Daoy (cell line): Measurements from ENCODE around the gene CDC6. TPM values are rescaled to one million over a fixed set of nuclear protein-coding genes. Genes with fewer than 3 reads are reported as not detected.

Experiments
- DNase-seq: peaks from one replicate; pipeline ENCODE4 v3.0.0-alpha.2; 2015; ENCODE audit warnings: low read depth
- total RNA-seq: library from RNA; depleted of rRNA; stranded (reverse); fragments of >200 nt; shearing (Covaris generic); gene quantifications from 2 replicates; pipeline ENCODE4 v1.2.3, GENCODE V29; 2014

CDC6 gene
- total RNA-seq, 1 experiment from 2014 or later, result 124 TPM

DNA sequence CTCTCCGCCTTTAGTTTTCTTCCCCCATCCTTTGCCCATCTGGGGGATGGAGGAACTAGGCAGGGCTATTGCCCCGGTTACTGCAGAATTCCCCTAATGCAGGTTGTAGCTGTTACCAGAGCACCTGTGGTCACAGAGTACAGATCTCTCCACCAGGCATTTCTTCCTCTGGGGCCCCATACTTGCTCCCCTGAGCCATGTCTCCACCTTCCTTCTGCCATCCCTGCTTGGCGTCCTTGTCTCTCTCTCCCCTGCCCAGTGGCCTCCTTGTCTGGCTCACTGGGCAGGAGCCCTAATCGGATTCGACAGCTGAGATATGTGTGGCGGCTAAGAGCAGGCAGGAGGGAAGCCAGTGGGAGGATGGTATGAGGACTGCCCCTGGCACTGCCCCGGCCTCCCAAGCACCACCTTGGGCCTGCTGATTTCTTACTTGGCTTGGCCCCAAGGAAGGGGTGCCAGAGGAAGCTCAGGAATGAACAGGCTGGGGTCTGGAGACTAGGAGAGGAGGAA is 23.3 kb downstream of the CDC6 start:
- DNase-seq, result no peak

DNA sequence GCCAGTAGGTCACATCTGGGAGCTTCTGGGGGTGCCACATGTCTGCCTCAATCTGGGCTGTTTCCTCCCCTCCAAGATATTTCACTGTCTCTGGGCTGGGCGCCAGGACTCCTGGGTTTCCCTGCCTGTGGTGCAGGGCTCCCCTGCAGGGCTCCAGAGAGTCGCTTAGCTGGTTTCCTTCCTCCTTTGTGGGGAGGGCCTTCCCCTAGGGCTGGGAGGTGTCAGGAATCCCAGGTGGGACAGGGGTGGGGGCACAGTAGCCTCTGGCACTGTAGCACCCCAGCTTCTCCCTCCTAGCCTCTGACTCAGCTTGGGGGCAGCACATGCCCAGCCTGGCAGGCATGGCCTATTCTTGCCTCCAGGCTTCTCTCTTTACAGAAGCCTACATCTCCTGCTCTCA is 23.9 kb downstream of the CDC6 start:
- DNase-seq, result no peak

DNA sequence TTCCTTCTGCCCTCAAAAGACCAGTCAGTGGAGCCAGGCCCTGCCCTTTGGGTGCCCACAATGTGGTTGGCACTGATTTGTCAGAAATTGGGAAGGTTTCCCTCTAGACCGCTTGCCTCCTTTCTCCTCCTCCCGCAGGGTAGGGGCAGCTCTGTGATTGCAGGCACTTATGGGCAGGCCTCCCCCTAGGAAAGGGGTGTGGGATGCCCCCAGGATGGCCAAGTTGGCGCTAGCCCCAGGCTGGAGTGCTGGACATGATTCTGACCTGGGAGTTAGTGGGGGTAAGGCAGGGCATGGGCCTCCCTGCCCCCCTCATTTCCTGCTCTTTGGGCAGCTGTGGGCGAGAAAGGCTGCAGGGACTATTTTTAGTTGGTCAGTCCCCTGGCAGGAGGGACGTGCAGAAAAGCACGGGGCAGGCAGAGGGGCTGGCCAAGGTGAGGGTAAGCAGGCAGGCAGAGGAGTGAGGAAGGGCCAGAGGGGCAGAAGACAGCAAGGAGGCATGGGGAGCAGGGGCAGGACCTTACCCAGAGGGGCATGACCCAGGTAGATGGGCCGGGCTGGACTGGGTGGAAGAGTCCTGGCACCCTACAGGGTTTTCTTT is 24.6 kb downstream of the CDC6 start:
- no peak for DNase-seq

DNA sequence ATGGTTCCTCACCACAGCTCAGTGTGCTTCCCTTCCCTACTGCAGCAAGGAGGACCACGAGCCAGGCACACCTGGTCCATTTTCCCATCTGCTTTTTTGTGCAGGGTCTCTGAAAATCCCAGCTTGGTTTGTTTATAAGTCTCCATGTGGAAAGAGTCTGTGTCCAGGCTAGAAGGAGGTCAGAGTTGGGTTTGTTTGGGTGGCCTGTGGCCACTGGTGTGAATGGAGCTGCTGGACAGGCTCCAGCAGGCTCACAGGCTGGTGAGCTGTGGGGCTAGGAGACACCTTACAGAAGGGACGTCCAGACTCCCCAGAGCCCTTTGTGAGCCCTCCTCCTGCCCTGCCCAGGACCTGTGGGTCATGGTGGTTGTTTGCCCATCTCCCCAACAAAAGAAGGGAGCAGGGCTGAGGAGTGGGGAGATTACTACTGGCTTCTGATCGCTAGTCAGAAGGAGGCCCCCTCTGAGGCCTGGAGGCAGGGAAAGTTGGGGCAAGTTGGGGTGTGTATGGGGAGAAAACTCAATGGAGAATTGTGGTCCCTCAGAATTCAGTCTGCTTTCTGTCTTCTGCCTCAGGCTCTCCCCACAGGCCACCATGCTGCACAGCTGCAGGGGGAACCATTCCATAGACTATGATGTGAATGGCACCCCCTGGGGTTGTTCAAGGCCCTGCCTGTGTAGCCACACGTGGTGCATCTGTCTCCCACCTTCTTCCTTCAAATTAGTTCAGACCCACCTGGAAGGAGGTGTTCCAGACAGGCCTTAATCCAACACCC is 25.4 kb downstream of the CDC6 start:
- DNase-seq, result no peak

DNA sequence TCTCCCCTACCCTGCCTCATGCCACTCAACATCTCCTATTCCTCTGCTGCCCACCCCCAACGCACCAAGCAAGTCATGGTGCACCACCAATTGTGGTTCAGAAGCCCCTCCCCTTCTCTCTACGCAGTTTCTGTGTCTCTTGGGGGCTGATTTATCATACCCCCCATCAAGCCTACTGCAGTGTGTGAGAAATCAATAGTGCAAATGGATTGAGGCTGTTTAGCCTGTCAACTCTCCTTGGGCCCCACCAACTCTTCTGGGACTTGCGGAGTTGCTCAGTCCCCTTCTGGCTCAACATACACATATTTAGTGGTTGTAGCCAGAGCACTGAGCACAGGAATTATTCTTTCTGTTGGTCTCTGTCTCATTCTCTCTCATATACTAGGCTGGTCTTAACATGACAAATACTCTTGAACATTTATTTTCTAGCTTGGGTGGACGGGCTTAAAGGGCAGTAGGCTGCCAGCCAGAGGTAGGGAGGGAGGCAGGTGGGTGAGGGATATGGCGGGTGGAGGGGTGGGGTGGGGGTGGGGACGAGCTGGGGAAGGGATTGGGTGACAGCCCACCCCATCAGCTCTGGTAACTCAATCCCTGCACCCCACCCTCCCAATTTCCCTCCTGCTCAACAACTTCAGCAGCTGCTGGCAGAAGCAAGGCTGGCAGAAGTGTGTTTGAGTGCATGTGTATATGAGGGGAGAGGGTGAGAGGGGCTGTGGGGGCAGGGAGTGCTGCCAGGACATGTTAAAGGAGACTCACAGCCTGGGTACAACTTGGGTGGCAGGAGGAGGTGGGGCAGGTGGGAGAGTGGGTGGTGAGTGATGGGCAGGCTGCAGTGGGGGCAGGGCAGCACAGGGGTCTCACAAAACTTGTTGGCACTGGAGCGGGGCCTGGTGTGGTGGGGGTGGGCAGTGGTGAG is 26.2 kb downstream of the CDC6 start:
- DNase-seq, result peak; percentile 52

DNA sequence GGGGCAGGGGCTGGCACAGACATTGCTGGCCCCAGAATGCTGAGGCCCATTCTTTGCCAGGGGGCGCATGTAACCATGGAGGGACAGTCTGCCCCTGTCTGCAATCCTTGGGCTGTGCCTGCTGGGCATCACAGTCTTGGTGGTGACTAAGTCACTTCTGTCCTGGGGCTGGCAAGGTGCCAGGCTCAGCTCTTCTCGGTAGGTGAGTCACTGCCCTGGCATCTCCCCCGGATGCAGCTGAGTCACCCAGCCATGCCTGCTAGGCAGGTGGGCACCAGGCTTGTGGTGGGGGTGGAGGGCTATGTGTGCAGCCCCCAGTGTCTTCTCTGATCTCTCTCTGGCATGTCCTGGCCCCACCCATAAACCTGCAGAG is 26.9 kb downstream of the CDC6 start:
- DNase-seq, result peak; percentile 99

DNA sequence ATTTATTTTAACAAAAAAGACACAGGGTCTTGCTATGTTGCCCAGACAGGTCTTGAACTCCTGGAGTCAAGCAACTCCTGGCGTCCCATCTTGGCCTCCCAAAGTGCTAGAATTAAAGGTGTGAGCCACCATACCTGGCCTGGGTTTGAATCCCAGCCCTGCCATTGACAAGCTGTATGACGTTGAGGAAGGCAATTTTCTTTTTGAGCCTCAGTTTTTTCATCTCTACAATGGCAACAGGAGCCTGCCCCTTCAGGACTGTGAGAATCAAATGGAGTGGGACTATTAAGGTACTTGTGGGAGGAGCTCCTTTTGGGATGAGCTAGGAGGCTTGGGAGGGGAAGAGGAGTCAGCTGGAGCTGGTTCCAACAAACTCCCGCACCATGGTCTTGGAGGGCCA is 27.5 kb downstream of the CDC6 start:
- no peak for DNase-seq

DNA sequence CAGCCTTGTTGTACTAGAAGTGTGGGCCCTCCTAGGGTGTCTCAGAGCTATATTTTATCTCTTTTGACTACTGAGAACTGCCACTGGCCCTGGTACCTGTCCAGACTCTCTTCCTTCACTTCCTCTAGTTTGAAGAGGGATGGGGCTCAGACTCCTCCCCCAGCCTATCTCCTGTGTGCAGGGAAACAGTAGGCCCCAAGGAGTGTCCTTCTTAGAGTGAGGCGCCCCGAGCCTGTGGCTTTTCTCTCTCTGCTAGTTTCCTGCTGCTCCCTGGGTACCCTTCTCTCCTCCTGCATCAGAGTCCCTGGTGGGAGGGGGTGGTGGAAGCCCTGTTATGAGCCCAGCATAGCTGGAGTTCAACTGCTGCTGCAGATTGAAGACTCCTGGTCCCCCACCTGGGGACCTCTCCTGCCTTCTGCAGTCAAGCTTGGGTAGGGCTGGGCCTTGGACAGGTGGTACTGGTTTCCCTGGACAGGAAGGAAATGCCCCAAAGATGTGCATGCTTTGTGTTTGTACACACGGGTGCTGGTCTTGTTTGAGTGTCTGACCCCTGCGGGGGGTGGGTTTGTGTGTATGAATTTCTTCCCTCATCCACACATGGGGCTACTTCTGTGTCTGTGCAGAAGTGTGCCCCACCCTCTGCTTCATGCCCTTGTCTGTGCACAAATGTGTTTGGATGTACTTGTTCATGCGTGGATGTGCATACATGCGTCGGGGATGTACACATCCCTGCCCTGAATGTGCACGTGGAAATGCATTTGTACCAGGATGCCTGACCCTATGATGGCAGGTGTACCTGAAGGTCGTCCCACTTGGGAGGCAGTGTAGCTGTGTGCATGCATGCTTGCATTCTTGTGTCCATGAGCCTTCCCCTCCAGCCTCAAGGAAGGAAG is 28.2 kb downstream of the CDC6 start:
- no peak for DNase-seq

DNA sequence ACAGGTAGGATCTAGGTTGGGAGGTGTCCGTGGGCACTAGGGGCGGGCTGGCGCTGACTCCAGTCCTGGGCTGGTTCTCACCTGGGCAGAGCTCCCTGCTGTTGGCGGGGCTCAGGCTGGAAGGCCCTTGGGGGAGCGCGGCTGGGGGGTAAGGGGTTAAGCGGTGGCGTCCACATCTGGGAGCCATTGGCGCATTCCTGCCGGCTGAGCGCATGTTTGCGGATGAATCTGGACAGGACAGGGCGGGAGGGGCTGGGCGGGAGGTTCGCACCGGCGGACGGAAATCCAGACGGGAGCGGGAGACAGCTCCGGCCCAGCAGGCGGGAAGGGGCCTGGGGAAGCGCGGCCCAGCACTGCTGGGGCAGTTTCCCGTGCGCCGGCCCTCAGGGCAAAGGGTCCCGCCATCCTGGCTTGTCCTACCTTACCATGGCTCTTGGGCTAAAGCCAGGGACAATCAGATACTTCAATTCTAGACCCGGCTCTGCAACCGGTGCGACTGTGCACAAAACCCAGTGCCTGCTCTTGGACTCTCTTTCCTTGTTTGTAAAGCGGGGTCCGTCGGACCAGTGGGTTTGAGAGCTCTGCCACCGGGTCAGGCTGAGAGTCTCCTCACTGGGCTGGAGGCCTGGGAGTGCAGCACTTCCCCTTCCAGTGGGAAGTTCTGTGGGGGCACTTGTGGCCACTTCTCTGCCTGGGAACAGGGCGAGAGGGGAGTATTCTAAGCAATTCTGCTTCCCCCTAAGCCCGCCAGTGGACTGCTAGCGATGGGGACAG is 29.1 kb downstream of the CDC6 start:
- DNase-seq, result peak; percentile 92

DNA sequence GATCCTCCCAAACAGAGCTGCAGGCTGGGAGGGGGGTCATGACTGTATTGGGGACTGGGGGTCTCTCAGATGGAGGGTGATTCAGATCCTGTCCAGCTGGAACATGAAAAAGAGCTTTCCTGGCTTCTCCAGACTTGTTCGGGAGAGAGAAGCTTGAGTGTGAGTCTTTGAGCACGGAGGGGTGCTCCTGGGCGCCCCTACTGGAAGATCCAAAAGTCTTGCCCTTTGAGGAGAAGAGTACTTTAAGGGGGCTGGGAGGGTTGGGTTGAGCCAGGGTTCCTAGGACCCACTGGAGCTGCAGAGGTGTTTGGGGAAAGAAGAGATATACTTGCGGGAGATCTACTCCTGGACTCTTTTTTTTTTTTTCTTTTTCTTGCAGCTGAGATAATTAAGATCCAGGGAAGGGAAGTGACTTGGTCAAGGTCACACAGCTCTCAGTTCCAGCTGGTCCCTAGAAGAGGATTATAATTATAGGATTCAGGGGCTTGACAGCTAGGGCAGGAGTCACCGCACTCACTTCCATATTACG is 29.7 kb downstream of the CDC6 start:
- DNase-seq, result peak; percentile 77

DNA sequence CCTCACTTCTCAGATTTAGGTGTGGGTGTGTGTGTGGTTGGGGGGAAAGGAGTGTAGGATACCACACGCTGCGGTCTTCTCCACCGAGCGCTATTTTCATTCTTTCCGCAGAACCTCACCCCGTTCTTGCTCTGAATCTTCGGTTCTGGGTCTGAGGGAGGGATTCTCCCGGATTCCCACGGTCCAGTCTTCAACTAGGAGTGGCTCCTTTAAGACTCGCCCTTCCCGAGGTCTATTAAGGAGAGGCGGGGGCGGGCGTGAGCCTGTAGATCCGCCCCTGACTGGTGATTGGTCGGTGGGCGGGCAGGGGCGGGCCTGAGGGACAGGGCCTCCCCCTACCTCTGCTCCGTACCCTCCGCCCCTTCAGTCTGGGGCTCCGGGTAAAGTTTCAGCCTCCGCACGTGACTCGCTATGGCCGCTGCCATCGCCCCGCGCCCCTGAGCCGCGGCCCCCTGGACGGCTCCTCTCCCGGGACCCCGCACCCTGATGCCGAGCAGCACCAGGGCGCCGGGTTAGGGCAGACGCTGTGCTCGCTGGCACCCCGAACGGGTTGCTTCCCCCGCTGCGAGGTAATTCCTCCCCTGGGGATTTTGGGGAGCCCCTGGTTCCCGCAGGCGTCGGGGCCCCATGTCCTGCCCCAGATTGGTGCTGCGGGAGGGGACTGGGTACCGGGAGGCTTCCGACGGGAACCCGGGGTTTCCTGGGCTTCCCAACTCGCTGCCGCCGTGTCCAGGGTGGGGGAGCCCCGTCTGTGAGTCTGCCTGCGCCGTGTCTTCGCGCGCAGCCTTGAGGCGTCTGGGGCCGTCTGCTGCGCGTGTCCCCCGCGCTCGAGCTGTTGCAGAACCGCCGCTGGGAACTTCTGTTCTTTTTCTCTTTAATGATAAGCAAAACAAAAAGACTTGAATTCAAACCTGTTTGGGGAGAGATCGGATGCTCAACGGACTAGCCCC is 30.5 kb downstream of the CDC6 start:
- DNase-seq, result peak; percentile 98

DNA sequence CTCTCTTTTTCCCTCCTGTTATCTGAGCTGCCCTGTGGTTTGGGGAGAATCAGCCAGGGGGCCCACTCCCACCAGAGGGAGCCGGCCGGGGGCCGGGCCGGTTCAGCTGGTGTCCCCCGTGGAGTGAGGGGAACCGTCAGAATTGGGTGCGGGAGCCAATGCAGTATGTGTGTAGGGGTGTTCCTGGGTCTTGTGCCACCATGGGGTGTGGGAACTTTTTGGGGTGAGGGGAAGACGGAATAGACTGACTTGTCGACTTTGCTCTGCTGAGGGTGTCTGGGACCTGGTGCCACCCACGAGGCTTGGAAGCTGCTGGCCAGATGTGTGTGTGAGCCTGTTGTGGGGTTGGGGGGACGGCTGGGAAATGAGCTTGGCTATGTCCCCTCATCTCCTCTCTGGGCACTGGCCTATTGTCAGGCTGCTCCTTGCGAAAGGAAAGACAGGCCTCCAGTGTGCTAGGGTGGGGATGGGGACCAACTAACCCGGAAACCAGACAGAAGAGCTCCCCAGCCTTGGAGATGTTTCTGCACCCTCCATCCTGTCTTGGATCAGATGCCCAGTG is 31.2 kb downstream of the CDC6 start:
- no peak for DNase-seq

DNA sequence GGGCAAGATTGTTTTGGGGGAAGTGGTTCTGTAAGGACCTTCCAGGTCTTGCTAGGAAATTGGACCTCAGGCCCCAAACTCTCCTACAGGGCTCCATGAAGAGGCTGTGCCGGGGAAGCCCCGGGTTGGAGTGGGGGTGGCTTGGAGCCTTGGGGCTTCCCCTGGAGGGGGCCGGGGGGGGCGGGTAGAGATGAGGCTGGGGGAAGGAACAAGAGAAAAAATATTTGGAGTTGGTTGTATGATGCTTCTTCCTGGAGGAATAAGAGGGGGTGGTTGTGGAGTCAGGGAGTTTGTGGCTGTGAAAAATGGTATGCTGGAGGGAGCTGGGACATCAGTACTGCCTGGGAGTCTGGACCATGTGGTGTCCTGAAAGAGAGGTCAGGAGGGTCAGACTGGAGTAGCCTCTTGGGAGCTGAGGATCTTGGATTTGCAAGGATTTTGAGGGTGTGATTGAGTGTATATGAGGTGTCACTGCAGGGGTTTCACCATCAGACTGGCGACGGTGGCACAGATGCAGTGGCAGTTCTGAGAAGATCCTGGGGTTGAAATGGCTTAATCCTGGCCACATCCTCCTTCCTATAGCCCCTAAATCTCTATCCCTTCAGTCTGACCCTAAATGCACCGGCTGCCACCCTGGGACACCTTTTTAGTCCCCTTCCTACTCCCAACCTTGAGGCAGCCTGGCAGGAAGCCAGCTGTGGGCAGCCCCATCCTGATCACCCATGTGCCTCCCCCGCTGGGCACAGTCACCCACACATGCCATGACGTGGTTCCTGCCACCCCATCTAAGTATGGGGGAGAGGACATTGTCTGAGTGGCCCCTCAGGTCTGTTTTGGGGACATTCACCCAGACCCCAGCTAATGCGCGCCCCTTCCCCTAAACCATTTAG is 32.2 kb downstream of the CDC6 start:
- peak; percentile 61 for DNase-seq

DNA sequence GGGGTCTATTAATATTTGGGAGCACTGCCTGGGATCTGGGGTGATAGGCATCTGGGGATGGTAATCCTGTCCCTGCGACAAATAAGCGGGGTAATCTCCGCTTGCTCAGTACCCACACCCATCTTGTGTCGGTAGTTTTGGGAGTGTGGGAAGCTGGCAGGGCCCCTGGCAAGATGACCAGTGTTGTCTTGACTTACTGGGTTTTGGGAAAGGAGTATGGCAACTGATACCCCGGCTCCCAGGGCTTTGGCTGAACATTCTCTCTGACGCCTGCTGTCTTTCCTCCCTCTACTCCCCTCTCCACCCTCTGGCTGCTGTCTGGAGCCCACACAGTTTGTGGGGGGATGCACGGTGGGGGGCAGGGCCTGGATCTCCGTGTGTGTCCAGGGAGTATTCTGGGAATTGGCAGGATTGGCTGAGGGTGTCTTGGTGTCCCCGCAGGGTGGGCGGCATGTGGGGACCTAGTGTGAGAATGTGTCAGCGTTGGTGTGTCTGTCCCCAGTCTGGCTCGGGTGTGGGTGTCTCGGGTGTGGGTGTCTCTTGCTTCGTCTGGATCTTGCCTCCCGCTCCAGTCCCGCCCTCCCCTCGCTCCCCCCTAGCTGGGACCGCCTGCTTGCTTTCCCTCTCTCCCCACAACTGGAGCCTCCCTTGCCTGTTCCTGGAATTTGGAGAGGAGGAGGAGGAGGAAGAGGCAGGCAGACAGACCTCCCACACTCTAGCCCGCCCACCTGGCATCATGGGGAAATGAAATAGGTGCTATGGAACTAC is 33.3 kb downstream of the CDC6 start:
- DNase-seq, result peak; percentile 55

DNA sequence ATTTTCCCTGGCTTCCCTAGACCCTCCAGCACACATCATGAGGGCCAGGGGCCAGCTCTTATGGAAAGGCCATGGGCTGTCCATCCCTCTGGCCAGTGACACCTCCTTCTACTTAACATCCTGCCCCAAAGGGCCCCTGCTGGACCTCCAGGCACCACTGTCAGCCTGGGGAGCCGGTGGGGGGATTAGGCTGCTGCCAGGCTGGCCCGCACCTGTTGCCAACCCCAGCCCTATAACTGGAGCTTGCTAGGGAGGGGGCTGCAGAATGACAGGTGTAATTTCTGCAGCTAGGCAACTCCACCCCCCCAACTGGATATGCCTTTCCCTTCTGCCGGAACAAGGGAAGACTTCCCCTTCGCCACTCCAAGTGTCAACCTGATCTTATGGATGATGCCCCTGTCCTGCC is 33.8 kb downstream of the CDC6 start:
- no peak for DNase-seq

DNA sequence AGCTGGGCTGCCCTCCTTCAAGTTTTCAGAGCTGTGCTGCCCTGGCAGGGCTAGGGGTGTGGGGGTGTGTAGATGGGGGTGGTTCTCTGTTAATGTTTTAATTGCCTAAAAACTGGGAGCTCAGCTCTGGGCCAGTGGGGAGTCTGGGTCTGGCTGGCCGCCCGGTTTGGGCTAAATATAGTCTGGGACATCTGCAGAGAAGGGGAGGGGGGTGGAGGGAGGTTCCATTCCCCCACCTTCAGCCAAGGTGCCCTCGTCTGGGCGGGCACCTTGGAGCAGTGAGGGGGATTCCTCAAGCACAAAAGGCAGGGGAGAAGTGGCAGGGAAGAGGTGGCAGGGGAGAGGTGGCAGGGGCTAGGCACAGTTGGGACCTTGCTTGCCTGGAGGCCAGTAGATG is 34.3 kb downstream of the CDC6 start:
- no peak for DNase-seq
